GM19455 (cell line): ENCODE results near the gene CASZ1.

Experiments
- ATAC-seq: cut with Tn5 transposase; IDR thresholded peaks from one replicate; pipeline ENCODE4 v1.9.1; 2021; ENCODE audit not compliant: unreplicated experiment

Gene CASZ1

GRCh38 chr1:10753299-10753698, 43.1 kb downstream of the CASZ1 start:
- ATAC-seq: no peak

GRCh38 chr1:10751561-10752085, 44.8 kb downstream of the CASZ1 start:
- no peak for ATAC-seq

GRCh38 chr1:10751160-10751559, 45.3 kb downstream of the CASZ1 start:
- ATAC-seq: no peak

GRCh38 chr1:10745886-10746455, 50.5 kb downstream of the CASZ1 start:
- no peak for ATAC-seq

- ATAC-seq: no peak
These were observed 51.1 kb downstream of the CASZ1 start for GRCh38 chr1:10745383-10745782.

GRCh38 chr1:10744654-10745238, 51.7 kb downstream of the CASZ1 start:
- no peak for ATAC-seq

GRCh38 chr1:10744029-10744428, 52.4 kb downstream of the CASZ1 start:
- no peak for ATAC-seq

GRCh38 chr1:10741696-10742095, 54.8 kb downstream of the CASZ1 start:
- ATAC-seq: no peak

- ATAC-seq: no peak
These were observed 56.3 kb downstream of the CASZ1 start for GRCh38 chr1:10740123-10740522.

- no peak for ATAC-seq
These were observed 56.9 kb downstream of the CASZ1 start for GRCh38 chr1:10739589-10739988.

- ATAC-seq: no peak
These were observed 58.1 kb downstream of the CASZ1 start for GRCh38 chr1:10738061-10739058.

GRCh38 chr1:10737651-10738050, 58.8 kb downstream of the CASZ1 start:
- no peak for ATAC-seq

GRCh38 chr1:10736634-10737586, 59.5 kb downstream of the CASZ1 start:
- ATAC-seq: no peak

GRCh38 chr1:10735563-10736305, 60.7 kb downstream of the CASZ1 start:
- ATAC-seq: no peak

GRCh38 chr1:10734962-10735544, 61.4 kb downstream of the CASZ1 start:
- ATAC-seq: no peak

GRCh38 chr1:10734375-10734774, 62.1 kb downstream of the CASZ1 start:
- ATAC-seq: no peak

GRCh38 chr1:10733474-10734366, 62.7 kb downstream of the CASZ1 start:
- ATAC-seq: no peak

- no peak for ATAC-seq
These were observed 65.5 kb downstream of the CASZ1 start for GRCh38 chr1:10730985-10731384.
